ENCODE measurements around the gene ABAT. TPM values are rescaled to one million over a fixed set of nuclear protein-coding genes. Genes with fewer than 3 reads are reported as not detected.

The ABAT gene
- total RNA-seq, 1 experiment from 2014 or later = 4.7 TPM

DNA sequence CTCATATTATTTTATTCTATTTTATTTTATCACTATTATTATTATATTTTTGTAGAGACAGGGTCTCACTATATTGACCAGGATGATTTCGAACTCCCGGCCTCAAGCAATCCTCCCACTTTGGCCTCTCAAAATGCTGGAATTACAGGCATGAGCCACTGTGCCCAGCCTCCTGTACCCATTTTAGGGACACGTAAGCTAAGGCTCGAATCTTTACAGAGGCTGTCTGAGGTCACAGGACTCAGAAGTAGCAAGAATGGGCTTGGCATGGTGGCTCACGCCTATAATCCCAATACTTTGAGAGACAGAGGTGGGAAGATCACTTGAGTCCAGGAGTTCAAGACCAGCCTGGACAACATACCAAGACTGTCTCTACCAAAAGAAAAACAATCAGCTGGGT is 12.7 kb upstream of the ABAT start:
- no peak for TF ChIP-seq TCF7L2 (IDR thresholded peaks at IDR 0.05; ENCODE audit: borderline replicate concordance, extremely low read depth, insufficient read depth, insufficient read length)
- no peak for TF ChIP-seq ZNF274 (IDR thresholded peaks at IDR 0.05; ENCODE audit: low read depth, low read length)
- no peak for TF ChIP-seq CBX3 (IDR thresholded peaks at IDR 0.05; ENCODE audit: low read depth)
- TF ChIP-seq, protein P1, sequence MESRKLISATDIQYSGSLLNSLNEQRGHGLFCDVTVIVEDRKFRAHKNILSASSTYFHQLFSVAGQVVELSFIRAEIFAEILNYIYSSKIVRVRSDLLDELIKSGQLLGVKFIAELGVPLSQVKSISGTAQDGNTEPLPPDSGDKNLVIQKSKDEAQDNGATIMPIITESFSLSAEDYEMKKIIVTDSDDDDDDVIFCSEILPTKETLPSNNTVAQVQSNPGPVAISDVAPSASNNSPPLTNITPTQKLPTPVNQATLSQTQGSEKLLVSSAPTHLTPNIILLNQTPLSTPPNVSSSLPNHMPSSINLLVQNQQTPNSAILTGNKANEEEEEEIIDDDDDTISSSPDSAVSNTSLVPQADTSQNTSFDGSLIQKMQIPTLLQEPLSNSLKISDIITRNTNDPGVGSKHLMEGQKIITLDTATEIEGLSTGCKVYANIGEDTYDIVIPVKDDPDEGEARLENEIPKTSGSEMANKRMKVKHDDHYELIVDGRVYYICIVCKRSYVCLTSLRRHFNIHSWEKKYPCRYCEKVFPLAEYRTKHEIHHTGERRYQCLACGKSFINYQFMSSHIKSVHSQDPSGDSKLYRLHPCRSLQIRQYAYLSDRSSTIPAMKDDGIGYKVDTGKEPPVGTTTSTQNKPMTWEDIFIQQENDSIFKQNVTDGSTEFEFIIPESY (IDR thresholded peaks at IDR 0.05; ENCODE audit: extremely low read depth, insufficient replicate concordance, low read length) = no peak
- no peak overlapping the region for H3K4me3 ChIP-seq (replicated peaks in 1 of 2; ENCODE audit: low read depth in 1 of 2, low read length in 2 of 2)
- RAD21 ChIA-PET (ENCODE audit: low non-redundant PET in 1 of 2, low total read pairs in 2 of 2, uncharacterized antibody in 2 of 2, unreplicated experiment in 2 of 2) = interaction anchor here (0.7 to 0.8 kb wide), 4 partner anchors 130 to 477 kb away, joined by 3 to 5 read pairs (median 4); no protein-coding TSS in a partner anchor
- no peaks in the 10 kb centered on the region for H3K36me3 ChIP-seq (ENCODE audit: control insufficient read depth in 1 of 2, insufficient read depth in 2 of 2, low read length in 2 of 2)
- DNase-seq (ENCODE audit: low read depth, low spot score) (no peak), ATAC-seq (no peak)
- no peak overlapping the region for H3K4me2 ChIP-seq (ENCODE audit: low read length)
- H3K4me1 ChIP-seq (ENCODE audit: control insufficient read depth in 1 of 2, insufficient read depth in 2 of 2, low read length in 2 of 2) = no peaks in the 10 kb centered on the region
- CTCF ChIA-PET = interaction anchor here (1.5 to 4.4 kb wide), 6 partner anchors 10 to 473 kb away, joined by 5 to 17 read pairs (median 8); no protein-coding TSS in a partner anchor
- H3K9me3 ChIP-seq (ENCODE audit: control insufficient read depth in 1 of 2, insufficient read depth in 1 of 2, low read depth in 1 of 2, low read length in 2 of 2) = no peaks in the 10 kb centered on the region
- no peaks in the 10 kb centered on the region for H3K9me2 ChIP-seq (ENCODE audit: insufficient read depth)
- H4K20me1 ChIP-seq (ENCODE audit: insufficient read depth) = no peaks in the 10 kb centered on the region
- H3K27ac ChIP-seq (ENCODE audit: low read depth, low read length) = no peak overlapping the region
- H3K9ac ChIP-seq (ENCODE audit: low read length) = no peak overlapping the region
- no peaks in the 10 kb centered on the region for H3K79me2 ChIP-seq (ENCODE audit: insufficient read depth, low read length)
- intact Hi-C loops (cut with micrococcal nuclease) = loop anchor here (1.0 to 2.0 kb wide), 3 partner anchors 131 to 473 kb away; no protein-coding TSS in a partner anchor
- H3K27me3 ChIP-seq (ENCODE audit: insufficient read depth, low read length) = no peaks in the 10 kb centered on the region
- H2AFZ ChIP-seq (ENCODE audit: low read depth, low read length, poor library complexity, severe bottlenecking) = no peak overlapping the region
- no TSS peak for BruUV-seq (replicated peaks)
- POLR2A ChIA-PET = no interaction called here
